HG02973 (cell line): ENCODE measurements around the gene GPX3.

Experiments used
- ATAC-seq: cut with Tn5 transposase; IDR thresholded peaks from one replicate; pipeline ENCODE4 v1.9.1; 2021; ENCODE audit warnings: moderate library complexity; ENCODE audit not compliant: unreplicated experiment

Gene GPX3

DNA sequence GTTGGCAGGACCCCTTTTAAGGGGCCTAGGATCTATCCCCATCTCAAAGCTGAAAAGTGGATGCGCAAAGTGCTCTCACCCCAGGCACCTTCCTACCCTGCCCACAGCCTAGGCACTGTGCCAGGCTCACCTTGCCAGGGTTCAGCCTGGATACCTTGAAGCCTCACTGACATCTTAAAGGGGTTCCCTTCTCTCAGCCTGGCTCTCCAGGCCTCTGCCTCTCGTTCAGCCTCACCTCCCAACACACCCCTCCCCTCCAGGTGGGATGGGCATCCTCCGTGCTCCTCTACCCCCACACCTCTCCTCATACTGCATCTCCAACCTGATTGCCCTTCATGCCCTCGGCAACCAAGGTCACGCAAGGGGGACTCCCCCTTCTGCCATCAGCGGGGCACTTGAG lies 34.9 kb downstream of the GPX3 start:
- ATAC-seq, result no peak

DNA sequence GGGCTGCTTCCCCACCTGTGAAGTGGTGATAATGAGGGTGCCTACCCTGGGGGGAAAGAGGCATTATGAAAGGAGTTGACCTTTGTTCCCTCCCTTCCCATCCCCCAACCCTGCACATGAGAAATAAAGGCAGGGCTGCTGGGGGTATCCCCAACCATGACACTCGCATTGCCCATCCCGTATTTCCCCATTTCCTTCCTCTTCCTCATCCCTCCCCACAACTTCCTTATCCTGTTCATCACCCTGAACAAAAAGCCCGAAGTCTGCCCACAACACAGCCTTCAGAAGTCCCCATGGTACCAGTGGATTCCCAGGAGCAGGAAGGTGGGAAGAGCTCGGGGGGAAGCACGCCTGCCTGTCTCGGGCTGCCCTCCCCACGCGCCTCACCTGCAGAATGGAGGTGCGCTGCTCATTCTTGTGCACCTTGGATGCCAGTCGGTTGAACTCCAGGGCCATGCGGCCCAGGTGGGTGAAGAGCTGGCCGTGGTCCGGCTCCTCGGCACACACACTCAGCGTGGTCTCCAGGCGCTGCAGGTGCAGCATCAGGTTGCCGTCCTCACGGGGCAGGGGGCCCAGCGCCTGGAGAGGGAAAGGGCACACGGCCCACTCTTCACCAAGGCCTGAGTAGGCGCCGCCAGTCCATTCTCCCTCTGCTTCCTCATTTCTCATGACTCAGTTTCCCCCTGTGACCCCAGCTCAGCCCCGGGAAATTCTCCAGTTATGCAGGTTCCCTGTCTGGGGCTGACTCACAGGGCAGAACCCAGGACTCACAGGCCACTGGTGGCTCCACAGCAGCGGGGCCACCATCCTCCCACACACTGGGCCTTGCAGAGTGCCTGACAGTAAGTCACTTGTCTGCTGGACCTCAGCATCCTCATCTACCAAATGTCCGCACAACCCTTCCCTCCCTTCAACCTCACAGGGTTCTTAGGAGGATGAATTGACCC lies 36.3 kb downstream of the GPX3 start:
- ATAC-seq, result no peak

- ATAC-seq, result no peak
Measured at GRCh38 chr5:151058301-151058700, 37.9 kb downstream of the GPX3 start.

DNA sequence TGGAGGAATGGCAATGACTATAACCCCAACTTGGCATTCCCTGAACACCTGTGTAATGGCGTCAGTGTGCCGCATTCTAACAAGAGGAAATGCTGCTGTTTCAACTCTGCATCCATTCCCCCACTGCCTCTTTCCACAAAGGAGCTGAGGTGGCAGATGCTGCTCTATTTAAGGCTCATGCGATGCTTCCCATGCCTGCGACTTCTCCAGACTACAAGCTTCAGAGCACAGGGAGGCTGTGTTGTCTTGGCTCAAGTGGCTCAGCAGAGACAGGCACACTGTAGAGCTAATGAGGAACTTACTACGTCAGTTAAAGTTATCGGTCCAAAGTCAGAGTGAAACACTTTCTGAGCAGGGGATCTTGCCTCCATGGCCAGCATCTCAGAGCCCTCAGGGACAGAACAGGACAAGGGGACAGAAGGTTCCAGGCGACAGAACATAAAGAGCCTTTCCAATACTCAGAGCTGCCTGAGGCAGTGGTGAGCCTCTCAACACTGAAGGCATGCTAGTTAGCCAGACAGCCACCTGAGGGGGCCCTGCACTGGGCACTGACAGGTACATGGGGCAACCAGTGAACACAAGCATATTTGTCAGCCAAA lies 38.6 kb downstream of the GPX3 start:
- no peak for ATAC-seq

GRCh38 chr5:151060742-151061141 lies 40.4 kb downstream of the GPX3 start:
- no peak for ATAC-seq

GRCh38 chr5:151062405-151063141 lies 42.2 kb downstream of the GPX3 start:
- no peak for ATAC-seq

- no peak for ATAC-seq
Measured at GRCh38 chr5:151063142-151063989, 43.0 kb downstream of the GPX3 start.

DNA sequence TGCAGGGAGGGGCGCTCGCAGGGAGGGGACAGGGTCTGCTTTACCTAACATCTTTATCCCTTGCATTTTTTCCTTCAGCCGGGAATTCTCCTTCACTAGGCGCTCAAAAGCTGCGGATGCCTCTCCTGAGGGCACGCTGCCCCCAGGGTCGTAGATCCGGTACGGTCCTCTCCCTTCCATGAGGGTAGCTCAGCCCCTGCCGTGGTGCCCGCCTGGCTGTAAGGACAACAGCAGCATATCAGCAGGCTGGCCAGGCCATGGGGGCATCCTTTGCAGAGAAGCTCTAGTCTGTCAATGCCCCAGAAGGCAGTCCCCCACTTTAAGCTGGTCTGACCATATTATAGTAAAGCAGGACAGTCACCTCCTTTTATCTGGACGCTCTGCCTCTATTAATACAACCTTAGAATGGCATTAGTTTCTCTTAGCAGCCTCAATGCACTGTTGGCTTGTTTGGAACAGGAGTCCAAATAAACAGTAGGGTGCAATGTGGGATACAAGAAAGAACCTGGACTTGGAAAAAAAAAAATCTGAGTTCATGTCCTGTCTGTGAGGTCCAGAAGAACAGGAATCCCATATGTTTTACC lies 44.6 kb downstream of the GPX3 start:
- ATAC-seq, result no peak

GRCh38 chr5:151065609-151066008 lies 45.2 kb downstream of the GPX3 start:
- no peak for ATAC-seq

DNA sequence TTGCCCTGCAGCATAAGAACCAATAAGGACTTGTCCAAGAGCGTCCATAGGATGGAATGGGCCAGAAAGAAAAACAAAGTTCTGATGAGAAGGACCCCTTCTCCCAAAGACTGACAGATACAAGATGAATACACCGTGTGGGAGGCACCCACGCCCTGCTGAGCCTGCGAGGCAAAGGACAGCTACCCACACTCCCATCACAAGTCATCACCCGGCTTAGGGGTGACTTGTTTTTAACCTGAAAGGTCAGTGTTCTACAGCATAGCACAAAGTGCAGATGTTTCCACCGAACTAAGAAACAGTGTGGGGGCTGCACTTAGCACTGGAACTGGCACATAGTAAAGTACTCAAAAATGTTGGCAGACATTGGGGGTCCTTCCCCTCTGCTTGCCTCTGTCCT lies 46.5 kb downstream of the GPX3 start:
- ATAC-seq, result no peak

- peak; percentile 5 for ATAC-seq
Measured at GRCh38 chr5:151067632-151068432, 47.4 kb downstream of the GPX3 start.

- ATAC-seq, result peak; percentile 44
Measured at GRCh38 chr5:151068433-151069197, 48.2 kb downstream of the GPX3 start.

DNA sequence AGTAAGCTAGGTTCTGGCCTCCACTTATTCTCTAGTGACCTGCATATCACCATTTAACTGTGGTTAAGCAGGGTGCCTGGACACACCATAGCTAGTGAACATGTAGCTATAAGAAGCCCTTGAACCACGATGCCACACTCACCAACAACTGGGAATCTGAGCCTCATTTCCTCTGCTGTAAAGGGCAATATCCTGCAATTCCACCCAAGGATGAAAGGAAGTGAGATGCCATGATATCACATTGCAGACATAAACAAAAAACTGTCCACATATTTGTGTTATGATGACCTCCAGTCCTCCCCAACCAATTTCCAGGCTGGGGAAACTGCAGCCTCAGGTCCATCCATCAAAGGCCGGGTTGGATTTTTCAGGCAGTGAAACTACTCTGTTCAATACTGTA lies 50.1 kb downstream of the GPX3 start:
- ATAC-seq, result no peak

DNA sequence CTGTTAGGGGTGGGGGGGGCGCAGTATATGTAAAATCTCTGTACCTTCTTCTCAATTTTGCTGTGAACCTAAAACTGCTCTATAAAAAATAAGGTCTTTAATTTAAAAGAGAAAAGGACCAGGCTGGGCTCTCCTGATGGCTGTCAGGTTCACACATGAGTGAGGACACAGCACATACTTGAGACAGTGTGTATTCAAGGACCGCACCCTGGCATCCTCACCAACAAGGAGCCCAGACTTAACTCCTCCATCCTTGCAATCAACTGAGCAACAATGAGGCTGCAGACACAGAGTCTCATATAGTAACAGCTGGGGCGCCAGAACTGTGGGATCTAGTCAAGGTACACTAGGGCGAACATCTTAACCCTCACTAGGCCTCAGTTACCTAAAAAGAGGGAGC lies 50.6 kb downstream of the GPX3 start:
- ATAC-seq, result no peak

DNA sequence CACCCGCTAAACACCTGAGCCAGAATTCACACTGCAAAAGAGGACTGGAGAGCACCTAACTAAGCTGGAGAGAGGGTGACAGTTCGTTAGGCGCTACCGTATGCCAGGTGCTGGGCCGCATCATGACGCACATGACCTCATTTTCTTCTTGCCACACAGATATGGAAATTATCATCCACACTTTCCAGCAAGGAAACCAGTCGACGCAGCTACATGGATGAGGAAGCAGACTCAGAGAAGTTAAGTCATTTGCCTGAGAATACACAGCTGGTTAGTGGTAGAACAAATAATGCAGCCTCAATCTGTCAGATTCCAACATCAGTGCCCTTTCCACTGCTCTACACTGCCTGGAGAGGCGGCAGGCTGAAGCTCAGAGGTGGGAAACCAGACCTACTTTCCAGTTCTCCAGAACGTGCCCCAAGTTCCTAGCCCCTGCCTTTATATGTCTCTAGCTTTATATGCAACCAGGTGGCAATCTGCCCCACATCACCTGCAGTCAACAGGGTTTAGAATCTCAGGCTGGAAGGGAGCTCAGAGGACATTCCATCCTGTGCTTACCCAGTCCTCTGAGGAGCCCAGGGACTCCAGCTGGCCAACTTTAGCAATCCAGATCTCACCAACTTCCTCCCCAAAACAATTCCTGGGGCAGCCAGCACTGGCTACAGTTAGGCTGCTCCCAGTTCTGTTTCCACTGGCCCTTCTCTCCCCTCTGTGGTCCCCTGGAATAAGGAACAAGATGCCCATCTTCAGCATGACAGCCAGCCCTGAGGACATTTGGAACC lies 51.6 kb downstream of the GPX3 start:
- ATAC-seq, result no peak

DNA sequence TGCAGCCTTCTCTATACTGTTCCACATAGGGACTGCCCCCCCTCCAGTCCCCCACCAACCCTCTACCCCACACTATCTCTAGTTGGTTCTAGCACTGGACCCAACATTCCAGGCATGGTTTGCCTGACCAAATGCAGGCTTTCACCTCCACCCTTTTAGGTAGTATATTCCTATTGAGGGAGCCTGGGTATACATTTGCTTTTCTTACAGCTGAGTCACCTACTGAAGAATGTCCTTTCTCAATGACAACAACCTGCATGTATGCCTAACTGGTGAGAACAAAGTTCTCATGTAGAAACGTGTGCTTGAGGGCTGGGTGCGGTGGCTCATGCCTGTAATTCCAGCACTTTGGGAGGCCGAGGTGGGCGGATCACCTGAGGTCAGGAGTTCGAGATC lies 52.2 kb downstream of the GPX3 start:
- no peak for ATAC-seq

DNA sequence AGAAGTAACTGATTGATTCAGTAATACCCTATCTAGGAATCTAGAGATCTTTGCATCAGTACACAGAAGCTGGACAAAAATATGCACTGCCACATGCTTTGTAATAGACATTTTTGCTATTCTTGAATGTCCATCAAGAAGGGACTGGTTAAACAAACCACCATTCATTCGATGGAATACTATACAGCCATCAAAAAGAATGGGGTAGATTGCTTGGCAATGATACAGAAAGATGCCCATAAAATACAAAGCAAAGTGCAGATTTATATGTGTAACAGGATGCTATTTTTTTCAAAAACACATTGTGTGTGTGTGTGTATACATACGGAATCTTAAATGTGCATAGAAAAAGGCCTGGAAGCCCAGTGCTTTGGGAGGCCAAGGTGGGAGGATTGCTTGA lies 52.9 kb downstream of the GPX3 start:
- ATAC-seq, result no peak

GRCh38 chr5:151074557-151074956 lies 54.2 kb downstream of the GPX3 start:
- no peak for ATAC-seq
